PC-3 (cell line): Measurements from ENCODE around the gene ZBED6. TPM values are rescaled to one million over a fixed set of nuclear protein-coding genes. Genes with fewer than 3 reads are reported as not detected.

Source experiments
- ATAC-seq: fragments of 200-7000 bp; cut with Tn5 transposase; 2 replicates; pipeline ENCODE4 v1.9.1; 2020; ENCODE audit warnings: mild to moderate bottlenecking, moderate library complexity
- BruUV-seq: library from RNA; stranded (reverse); fragments of 400-500 nt; replicated peaks from 2 replicates; lab custom pipeline; 2021; lab: Mats Ljungman, UMichigan
- CTCF ChIA-PET: fragments of 300-600 bp; sonication (Branson Sonifier 250); formaldehyde crosslinking; loops from one replicate; lab custom pipeline; 2022; ENCODE audit warnings: antibody characterized with exemption; lab: Charles Lee
- POLR2A ChIA-PET: fragments of 300-600 bp; sonication (Branson Sonifier 250); formaldehyde crosslinking; loops from one replicate; lab custom pipeline; 2022; ENCODE audit warnings: antibody characterized with exemption; ENCODE audit not compliant: unreplicated experiment; lab: Charles Lee
- DNase-seq: peaks from one replicate; pipeline ENCODE4 v3.0.0-alpha.2; 2015
- H2AFZ ChIP-seq: fragments of 300-600 bp; sonication (generic); 2 replicates; pipeline ENCODE4 v1.6.0; 2016; ENCODE audit warnings: antibody characterized with exemption, low read length
- H3F3A ChIP-seq: fragments of 300-600 bp; sonication (generic); one replicate; pipeline ENCODE4 v1.6.0; 2017; ENCODE audit warnings: antibody characterized with exemption, low read length, control low read depth, mild to moderate bottlenecking; ENCODE audit not compliant: unreplicated experiment
- H3K27ac ChIP-seq: fragments of 300-600 bp; sonication (generic); 2 replicates; pipeline ENCODE4 v1.5.1; 2016; ENCODE audit warnings: mild to moderate bottlenecking, low read length
- H3K27me3 ChIP-seq: fragments of 300-600 bp; sonication (generic); 2 replicates; pipeline ENCODE4 v1.6.1; 2016; ENCODE audit warnings: low read length, mixed read lengths
- H3K36me3 ChIP-seq: fragments of 300-600 bp; sonication (generic); 2 replicates; pipeline ENCODE4 v1.6.1; 2016; ENCODE audit warnings: low read depth, mixed run types, low read length, mixed read lengths
- H3K4me1 ChIP-seq: fragments of 300-600 bp; sonication (generic); 2 replicates; pipeline ENCODE4 v1.5.1; 2016; ENCODE audit warnings: low read length; ENCODE audit not compliant: insufficient read depth
- H3K4me2 ChIP-seq: fragments of 300-600 bp; sonication (generic); 2 replicates; pipeline ENCODE4 v1.6.0; 2016; ENCODE audit warnings: low read length
- H3K4me3 ChIP-seq: fragments of 300-600 bp; sonication (generic); 2 replicates; pipeline ENCODE4 v1.5.1; 2016; ENCODE audit warnings: mild to moderate bottlenecking, low read length, mixed read lengths
- H3K79me2 ChIP-seq: fragments of 300-600 bp; sonication (generic); 2 replicates; pipeline ENCODE4 v1.6.1; 2017; ENCODE audit warnings: low read length, mixed read lengths
- H3K9ac ChIP-seq: fragments of 300-600 bp; sonication (generic); 2 replicates; pipeline ENCODE4 v1.6.0; 2016; ENCODE audit warnings: mild to moderate bottlenecking, low read length
- H3K9me2 ChIP-seq: fragments of 300-600 bp; sonication (generic); replicated peaks from 2 replicates; pipeline ENCODE4 v1.6.1; 2016; ENCODE audit warnings: mixed run types, low read length, mixed read lengths
- H3K9me3 ChIP-seq: fragments of 300-600 bp; sonication (generic); 2 replicates; pipeline ENCODE4 v1.6.1; 2016; ENCODE audit warnings: low read length, mixed read lengths
- H4K20me1 ChIP-seq: fragments of 300-600 bp; sonication (generic); 2 replicates; pipeline ENCODE4 v1.6.1; 2016; ENCODE audit warnings: low read length, mixed read lengths
- CTCF ChIP-seq: fragments of 300-600 bp; sonication (generic); conservative IDR thresholded peaks from 2 replicates; pipeline ENCODE4 v1.5.1; 2017; ENCODE audit warnings: antibody characterized with exemption, low read depth, mild to moderate bottlenecking, low read length
- EZH2 ChIP-seq: fragments of 300-600 bp; sonication (generic); IDR thresholded peaks from one replicate; pipeline ENCODE4 v1.6.1; 2017; ENCODE audit warnings: antibody characterized with exemption, mild to moderate bottlenecking, low read length; ENCODE audit not compliant: unreplicated experiment
- EZH2phosphoT487 ChIP-seq: fragments of 300-600 bp; sonication (generic); IDR thresholded peaks from 2 replicates; pipeline ENCODE4 v1.6.1; 2018; ENCODE audit warnings: mild to moderate bottlenecking, antibody characterized with exemption, low read length, borderline replicate concordance
- intact Hi-C: fragments of 100-400 bp; cut with micrococcal nuclease; formaldehyde crosslinking; loops from 2 replicates; pipeline ENCODE4 v1.9.0; 2023
- total RNA-seq: library from RNA; depleted of rRNA; stranded (reverse); fragments of >200 nt; gene quantifications from 2 replicates; pipeline ENCODE4 v1.2.3, GENCODE V29; 2014

ZBED6 gene
- total RNA-seq, 1 experiment from 2014 or later, result 12.9 TPM

DNA sequence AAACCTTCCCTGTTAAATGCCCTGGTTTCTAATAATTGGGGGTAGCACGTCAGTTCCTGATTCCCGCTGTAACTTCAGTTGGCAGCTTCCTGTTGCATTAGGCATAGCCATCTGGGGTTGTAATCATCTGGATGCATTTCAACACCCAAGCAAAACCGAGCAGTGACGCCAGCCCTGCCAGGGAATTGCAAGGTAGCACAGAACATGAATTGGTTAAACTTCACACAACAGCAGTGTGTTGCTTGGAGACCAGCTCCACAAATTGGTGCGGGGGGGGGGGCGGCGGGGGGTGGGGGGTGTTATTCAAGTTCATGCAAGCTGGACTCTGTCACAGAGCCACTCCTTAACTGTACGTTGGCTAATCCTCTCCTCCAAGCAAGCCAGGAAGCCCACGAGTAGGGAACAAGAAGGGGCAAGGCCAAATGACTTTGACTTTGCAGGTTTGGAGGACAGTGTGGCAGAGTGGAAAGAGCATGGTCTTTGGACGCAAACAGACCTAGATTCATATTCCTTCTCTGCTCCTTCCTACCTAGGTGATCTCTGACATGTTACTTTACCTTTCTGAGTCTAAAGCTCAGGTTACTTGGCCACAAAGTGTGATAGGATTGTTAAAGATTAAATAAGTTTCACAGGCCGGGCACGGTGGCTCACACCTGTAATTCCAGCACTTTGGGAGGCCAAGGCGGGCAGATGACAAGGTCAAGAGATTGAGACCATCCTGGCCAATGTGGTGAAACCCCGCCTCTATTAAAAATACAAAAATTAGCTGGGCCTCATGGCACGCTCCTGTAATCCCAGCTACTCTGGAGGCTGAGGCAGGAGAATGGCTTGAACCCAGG lies 25.7 kb upstream of the ZBED6 start:
- TF ChIP-seq CTCF (no peak), EZH2phosphoT487 (no peak), EZH2 (no peak)
- ChIA-PET POLR2A (no interaction called here), CTCF (no interaction called here)
- ATAC-seq (peak; percentile 61), DNase-seq (peak; percentile 53)
- Histone ChIP-seq H3K79me2 (no peaks in the 10 kb centered on the region), H4K20me1 (no peaks in the 10 kb centered on the region), H3K9ac (no peak overlapping the region), H3K9me2 (no peaks in the 10 kb centered on the region), H2AFZ (peak overlapping the region; percentile 23; the same call in 1 of the 2 replicates), H3K9me3 (no peaks in the 10 kb centered on the region), H3K4me2 (peak overlapping the region; percentile 21; the same call in 1 of the 2 replicates), H3K27me3 (no peaks in the 10 kb centered on the region), H3K36me3 (no peaks in the 10 kb centered on the region), H3K4me3 (no peak overlapping the region), H3K4me1 (no peaks in the 10 kb centered on the region), H3F3A (no peaks in the 10 kb centered on the region), H3K27ac (no peak overlapping the region)
- BruUV-seq, result no TSS peak
- intact Hi-C loops, result no loop called here

DNA sequence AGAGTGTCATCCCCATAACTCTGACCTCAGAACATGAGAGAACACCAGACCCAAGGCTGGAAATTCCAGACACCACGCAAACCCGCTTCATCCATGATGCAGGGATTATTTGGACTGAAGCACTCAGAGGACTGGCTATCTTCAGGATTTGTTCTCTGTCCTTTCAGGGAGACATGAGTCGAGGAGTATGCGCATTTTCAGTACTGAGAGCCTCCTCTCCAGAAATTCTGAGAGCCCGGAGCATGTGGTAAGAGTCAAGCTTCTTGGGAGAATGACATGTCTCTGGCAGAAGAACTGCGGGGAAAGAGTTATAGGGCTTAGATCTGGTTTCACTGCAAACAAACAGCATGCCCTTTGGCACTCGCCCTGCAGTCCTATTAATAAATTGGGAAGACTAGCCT lies 23.5 kb upstream of the ZBED6 start:
- Histone ChIP-seq H3K9ac (no peak overlapping the region), H3K27ac (no peak overlapping the region), H2AFZ (no peak overlapping the region), H3K4me2 (no peak overlapping the region), H3K36me3 (no peaks in the 10 kb centered on the region), H3K9me2 (no peaks in the 10 kb centered on the region), H3K79me2 (no peaks in the 10 kb centered on the region), H3F3A (no peaks in the 10 kb centered on the region), H3K27me3 (no peaks in the 10 kb centered on the region), H3K4me1 (no peaks in the 10 kb centered on the region), H3K9me3 (no peaks in the 10 kb centered on the region), H4K20me1 (no peaks in the 10 kb centered on the region), H3K4me3 (no peak overlapping the region)
- ChIA-PET POLR2A (no interaction called here), CTCF (no interaction called here)
- ATAC-seq (peak; percentile 29; the same call in 1 of the 2 replicates), DNase-seq (peak; percentile 20)
- BruUV-seq, result no TSS peak
- intact Hi-C loops, result no loop called here
- TF ChIP-seq EZH2phosphoT487, result no peak
- TF ChIP-seq EZH2, result no peak
- TF ChIP-seq CTCF, result no peak

- no peaks in the 10 kb centered on the region for H3K36me3 ChIP-seq
- H3K27ac ChIP-seq, result no peak overlapping the region
- H4K20me1 ChIP-seq, result no peaks in the 10 kb centered on the region
- BruUV-seq, result no TSS peak
- no peak overlapping the region for H3K4me3 ChIP-seq
- no peak for TF ChIP-seq EZH2
- TF ChIP-seq CTCF, result no peak
- TF ChIP-seq EZH2phosphoT487, result no peak
- no peak for ATAC-seq
- no peak overlapping the region for H3K9ac ChIP-seq
- H3K9me3 ChIP-seq, result no peaks in the 10 kb centered on the region
- ChIA-PET POLR2A (no interaction called here), CTCF (no interaction called here)
- no peaks in the 10 kb centered on the region for H3K9me2 ChIP-seq
- H3K79me2 ChIP-seq, result no peaks in the 10 kb centered on the region
- H3K4me1 ChIP-seq, result no peaks in the 10 kb centered on the region
- H2AFZ ChIP-seq, result no peak overlapping the region
- no peak for DNase-seq
- no peaks in the 10 kb centered on the region for H3K27me3 ChIP-seq
- H3K4me2 ChIP-seq, result no peak overlapping the region
- intact Hi-C loops, result no loop called here
- no peaks in the 10 kb centered on the region for H3F3A ChIP-seq
These were observed 22.6 kb upstream of the ZBED6 start for GRCh38 chr1:203772836-203773235.
